ENCODE results near the gene HOXA7.

The HOXA7 gene

GRCh38 chr7:27170426-27171324, 14.2 kb upstream of the HOXA7 start:
- DNase-seq (ENCODE audit: low spot score), result no peak

GRCh38 chr7:27169658-27170425, 13.4 kb upstream of the HOXA7 start:
- DNase-seq (ENCODE audit: low spot score), result no peak

- no peak for DNase-seq (ENCODE audit: low spot score)
Observed at GRCh38 chr7:27168265-27168947, 11.9 kb upstream of the HOXA7 start.

GRCh38 chr7:27167916-27168264, 11.4 kb upstream of the HOXA7 start:
- no peak for DNase-seq (ENCODE audit: low spot score)

DNA sequence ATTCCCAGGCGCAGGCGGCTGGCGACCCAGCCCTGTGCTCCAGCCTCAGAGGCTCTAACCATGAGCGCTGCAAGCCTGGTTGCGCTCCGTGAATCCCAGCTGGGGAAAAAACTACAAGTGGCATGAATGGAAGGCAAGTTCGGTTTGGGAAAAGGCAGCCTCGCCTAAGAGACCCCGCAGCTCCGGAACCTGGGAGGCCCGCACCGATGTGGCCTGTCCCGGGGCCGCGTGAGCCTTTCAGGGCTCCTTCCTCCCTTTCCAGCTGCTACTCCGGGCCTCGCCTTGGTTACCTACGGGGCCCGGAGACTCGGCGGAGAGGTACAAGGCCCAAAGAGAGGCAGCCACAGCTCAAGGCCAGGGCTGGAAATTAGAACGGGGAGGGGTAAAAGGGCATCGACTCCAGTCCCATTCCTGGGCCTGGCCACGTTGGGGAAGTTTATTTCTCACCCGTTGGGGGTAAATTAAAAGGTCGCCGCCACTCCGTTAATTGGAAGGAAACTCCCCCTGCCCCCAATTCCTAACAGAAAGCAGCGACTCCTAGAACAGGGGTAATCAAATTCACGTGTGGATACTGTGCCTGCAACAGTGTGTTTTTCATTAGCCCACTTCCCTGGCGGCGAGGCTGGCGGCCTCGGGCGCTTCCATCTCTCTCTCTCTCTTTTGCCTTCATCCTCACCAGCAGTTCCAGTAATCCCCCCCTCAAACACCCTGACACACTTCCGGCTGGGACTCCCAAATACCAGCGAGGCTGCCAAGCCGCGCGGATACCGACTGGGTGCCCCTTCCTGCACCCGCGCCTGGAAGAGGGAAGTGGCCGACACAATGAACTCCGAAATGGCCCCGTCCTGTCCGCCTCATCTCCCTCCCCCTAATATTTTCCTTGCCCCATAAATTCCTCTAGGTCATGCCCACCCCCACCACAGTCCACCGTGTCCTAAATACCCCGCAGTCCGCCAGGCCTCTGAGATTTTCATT, 10.3 kb upstream of the HOXA7 start:
- DNase-seq (ENCODE audit: low spot score), result no peak

GRCh38 chr7:27165996-27166530, 9.6 kb upstream of the HOXA7 start:
- no peak for DNase-seq (ENCODE audit: low spot score)

- DNase-seq (ENCODE audit: low spot score), result peak; percentile 90
Observed at GRCh38 chr7:27165089-27165995, 8.9 kb upstream of the HOXA7 start, which contains the start of gene HOXA9. Gene HOXA9, minus strand, starts transcription at chr7:27165537. Its CDS starts 80 bp downstream, at chr7:27165457.

DNA sequence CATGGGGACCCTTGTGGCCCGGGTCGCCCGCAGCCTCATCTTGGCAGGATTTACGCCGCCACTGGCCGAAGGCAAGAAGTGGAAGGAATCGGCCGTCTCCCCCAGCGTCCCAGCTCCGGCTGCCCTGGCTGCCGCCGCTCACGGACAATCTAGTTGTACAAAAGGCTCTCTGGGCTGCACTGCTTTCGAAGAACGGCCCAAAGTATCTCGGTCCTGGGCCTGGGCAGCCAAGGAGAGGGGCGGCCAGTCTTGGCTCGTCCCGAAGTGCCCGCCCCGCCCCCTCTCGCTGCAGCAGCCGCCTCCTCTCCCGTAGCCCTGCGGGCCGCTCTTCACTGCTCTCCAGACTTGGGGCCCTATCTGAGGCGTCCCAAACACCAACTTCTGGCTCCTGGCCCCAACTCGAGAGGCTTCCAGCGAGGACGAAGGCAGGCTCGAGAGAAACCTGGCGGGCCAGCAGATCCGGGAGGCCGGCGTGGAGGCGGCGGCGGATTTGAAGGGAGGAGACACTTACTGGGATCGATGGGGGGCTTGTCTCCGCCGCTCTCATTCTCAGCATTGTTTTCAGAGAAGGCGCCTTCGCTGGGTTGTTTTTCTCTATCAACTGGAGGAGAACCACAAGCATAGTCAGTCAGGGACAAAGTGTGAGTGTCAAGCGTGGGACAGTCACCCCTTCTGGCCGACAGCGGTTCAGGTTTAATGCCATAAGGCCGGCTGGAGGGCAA, 8.1 kb upstream of the HOXA7 start:
- DNase-seq (ENCODE audit: low spot score), result no peak

GRCh38 chr7:27164045-27164366, 7.5 kb upstream of the HOXA7 start:
- no peak for DNase-seq (ENCODE audit: low spot score)

DNA sequence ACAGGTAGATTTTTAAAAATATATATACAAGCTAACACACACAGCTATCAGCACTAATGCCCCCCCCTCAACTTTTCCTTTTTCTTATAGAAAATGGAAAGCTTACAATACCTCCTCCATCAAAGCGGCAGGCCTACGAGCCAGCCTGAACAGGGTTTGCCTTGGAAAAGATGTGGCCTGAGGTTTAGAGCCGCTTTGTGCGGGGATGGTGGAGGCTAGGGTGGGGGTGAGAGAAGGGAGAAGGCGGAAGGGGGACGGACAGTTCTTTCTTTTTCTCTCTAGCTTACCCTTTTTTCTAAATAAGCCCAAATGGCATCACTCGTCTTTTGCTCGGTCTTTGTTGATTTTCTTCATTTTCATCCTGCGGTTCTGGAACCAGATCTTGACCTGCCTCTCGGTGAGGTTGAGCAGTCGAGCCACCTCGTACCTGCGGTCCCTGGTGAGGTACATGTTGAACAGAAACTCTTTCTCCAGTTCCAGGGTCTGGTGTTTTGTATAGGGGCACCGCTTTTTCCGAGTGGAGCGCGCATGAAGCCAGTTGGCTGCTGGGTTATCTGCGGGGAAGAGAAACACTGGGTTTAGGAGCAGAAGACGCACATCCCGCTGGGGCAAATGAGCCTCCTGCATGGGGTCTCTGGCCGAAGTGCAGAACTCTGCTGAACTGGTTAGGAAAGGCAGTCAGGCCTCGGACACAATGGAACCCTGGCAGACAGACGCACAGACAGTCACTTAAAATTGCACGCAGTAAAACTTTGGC, 7.0 kb upstream of the HOXA7 start:
- no peak for DNase-seq (ENCODE audit: low spot score)

DNA sequence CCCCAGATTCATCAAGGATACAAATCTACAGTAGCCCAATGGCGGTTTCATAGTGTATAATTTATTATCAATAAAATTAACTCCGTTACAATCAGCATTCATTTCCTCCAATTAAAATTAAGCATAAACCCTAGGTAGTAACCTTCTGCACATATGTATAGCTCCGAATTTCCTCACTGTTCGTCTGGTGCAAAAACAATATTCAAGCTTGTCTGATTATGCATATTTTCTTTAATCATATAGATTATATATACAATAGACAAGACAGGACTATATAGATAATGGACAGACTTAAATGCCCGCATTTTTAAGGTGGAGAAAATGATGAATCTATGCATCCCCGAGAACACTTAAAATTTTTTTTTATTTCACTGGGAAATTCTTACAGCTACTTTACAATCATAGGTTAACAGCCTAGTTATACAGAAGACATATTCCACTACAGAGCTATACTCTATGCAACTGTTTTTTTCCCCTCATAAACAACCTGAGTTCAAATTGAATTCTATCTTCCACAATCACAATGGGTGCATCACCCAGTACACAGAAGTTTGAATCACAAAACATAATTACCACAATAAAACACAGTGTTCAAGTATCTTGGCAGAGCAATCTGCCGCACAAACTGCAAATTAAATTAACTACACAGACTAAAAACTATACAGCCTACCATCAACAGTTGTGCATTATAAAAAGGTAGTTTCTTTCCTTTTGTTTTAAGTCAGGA, 6.2 kb upstream of the HOXA7 start:
- no peak for DNase-seq (ENCODE audit: low spot score)

DNA sequence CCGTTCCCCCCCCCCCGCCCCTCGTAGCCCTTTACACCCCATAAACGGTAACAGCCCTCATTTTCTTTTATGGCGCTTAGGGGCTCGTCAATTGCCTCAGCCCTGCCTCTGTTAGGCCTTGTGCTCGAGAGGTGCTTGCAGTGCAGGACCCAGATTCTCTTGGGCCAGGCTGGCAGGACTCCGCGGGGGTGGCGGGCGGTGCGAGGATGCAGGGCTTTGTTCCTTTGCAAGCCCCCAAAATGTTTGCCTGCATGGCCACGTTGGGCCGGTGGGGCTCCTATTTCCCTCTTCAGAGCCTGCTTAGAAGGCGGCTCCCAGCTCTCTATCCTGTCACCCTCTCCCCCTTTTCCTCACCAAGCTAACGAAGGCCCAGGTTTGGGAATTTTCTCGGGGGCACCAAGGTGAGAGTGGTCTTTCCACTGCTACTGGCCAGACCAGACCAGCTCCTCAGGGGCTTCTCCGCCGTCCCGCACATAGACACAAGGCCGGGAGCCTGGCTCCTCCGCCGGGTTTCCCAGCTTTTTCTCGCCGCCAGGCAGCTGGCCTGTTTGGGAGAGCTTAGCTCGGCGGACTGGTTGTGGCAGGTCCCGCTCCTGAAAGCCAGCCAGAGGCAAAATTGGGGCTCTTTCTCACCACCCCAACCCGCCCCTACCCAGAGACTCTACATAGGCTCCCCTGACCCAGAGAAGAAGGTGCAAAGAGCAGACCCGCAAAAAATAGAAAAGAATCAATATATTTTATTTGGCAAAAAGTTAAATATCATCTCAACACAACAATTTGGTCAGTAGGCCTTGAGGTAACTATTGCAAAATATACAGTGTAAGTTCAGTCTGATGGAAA, 5.5 kb upstream of the HOXA7 start:
- DNase-seq (ENCODE audit: low spot score), result no peak

GRCh38 chr7:27161214-27161720, 4.8 kb upstream of the HOXA7 start:
- no peak for DNase-seq (ENCODE audit: low spot score)

DNA sequence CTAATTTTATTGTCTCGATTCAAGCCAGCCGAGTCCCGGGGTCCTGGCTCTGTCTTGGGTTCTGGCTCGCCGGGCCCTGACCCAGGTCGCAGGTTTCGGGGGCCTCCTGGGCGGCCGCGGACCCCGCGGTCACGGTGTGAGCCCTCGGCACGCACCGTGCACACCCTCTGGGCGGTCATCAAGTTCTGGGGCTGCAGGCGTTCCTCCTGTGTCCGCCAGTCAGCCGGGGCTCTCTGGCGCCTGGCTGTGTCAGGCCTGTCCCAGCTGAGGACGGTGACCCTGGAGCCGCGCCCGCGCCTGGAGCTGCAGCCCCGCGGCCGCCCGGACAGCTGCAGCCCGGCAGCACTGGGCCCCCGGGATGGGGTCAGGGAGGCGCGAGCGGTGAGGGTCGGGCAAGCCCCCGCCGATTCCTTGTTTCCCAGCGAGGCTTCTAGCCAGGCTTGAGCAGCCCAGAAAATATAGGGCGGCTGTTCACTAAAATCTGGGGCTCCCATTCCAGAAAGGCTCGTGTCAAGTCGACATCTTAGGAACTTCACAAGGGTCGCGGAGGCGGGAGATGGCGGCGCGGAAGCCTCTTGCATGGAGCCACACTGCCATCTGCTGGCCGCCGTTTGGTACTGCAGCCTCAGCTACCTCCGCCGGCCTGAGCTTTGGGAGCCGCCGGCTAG, 4.2 kb upstream of the HOXA7 start:
- DNase-seq (ENCODE audit: low spot score), result peak; percentile 90

DNA sequence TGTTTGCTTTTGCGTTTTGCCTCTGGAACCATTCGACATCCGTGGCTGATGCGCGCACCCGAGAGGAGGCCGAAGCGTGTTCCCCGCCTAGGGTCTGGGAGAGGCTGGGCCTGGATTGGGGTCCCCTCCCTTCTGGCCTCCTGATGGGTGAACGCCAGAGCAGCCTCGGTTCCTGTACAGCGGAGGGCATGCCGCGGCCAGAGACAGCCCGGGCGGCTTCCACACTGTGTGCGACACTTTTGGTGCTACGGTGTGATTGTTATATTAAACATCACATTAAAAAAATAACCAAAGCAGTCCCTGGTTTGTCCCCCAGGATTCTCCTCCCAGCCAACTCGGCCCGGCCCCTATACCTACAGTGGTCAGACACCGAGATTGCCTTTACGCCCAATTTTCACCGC, 3.7 kb upstream of the HOXA7 start:
- DNase-seq (ENCODE audit: low spot score), result no peak

All from kidney capillary endothelial cell (primary cell).